CD14-positive monocyte (primary cell): ENCODE results near the gene CDK5RAP3. TPM values are rescaled to one million over a fixed set of nuclear protein-coding genes. Genes with fewer than 3 reads are reported as not detected.

Experiments used
- DNase-seq, 3 donors: peaks; one replicate each; pipeline ENCODE4 v3.0.0-alpha.2; 2011 to 2022
- H2AFZ ChIP-seq: 2 replicates; pipeline ENCODE4 v1.6.0; 2012; ENCODE audit warnings: mild to moderate bottlenecking, low read depth, low read length, inconsistent platforms; ENCODE audit not compliant: insufficient read depth, poor library complexity, severe bottlenecking
- H3K27ac ChIP-seq, 2 donors: 1 replicate in 1 of 2; 2 replicates in 1 of 2; pipeline ENCODE4 v1.5.1; 2012 to 2013; ENCODE audit warnings: low read length in 2 of 2, control low read depth in 1 of 2, inconsistent platforms in 1 of 2, low read depth in 1 of 2, mild to moderate bottlenecking in 1 of 2
- H3K27me3 ChIP-seq, 2 donors: one replicate each; pipeline versions ENCODE4 v1.6.0 to v1.6.1; 2011 to 2013; ENCODE audit warnings: low read length in 2 of 2; ENCODE audit not compliant: control insufficient read depth in 2 of 2, insufficient read depth in 2 of 2
- H3K36me3 ChIP-seq, 2 donors: replicated peaks in 1 of 2; 1 replicate in 1 of 2; 2 replicates in 1 of 2; pipeline versions ENCODE4 v1.5.1 to v1.6.1; 2012 to 2013; ENCODE audit warnings: low read length in 2 of 2, control low read depth in 1 of 2, inconsistent platforms in 1 of 2, mild to moderate bottlenecking in 1 of 2; ENCODE audit not compliant: insufficient read depth in 2 of 2, control insufficient read depth in 1 of 2
- H3K4me1 ChIP-seq, 2 donors: 1 replicate in 1 of 2; 2 replicates in 1 of 2; pipeline versions ENCODE4 v1.5.1 to v1.6.1; 2012 to 2013; ENCODE audit warnings: low read length in 2 of 2, control low read depth in 1 of 2, inconsistent platforms in 1 of 2, mild to moderate bottlenecking in 1 of 2, moderate library complexity in 1 of 2; ENCODE audit not compliant: insufficient read depth in 2 of 2, control insufficient read depth in 1 of 2
- H3K4me2 ChIP-seq: replicated peaks from 2 replicates; pipeline ENCODE3; 2012; ENCODE audit warnings: low read length, moderate library complexity, mild to moderate bottlenecking; ENCODE audit not compliant: poor library complexity, severe bottlenecking; ENCODE audit errors: extremely low read depth
- H3K4me3 ChIP-seq, 3 experiments: fragments of 200-600 bp in 1 of 3; sonication (generic) in 1 of 3; replicated peaks in 1 of 3; 1 replicate in 2 of 3; 2 replicates in 1 of 3; pipeline ENCODE4 v1.5.1; 2011 to 2013; ENCODE audit warnings: low read length in 3 of 3, mild to moderate bottlenecking in 3 of 3, control low read depth in 2 of 3, low read depth in 2 of 3, inconsistent platforms in 1 of 3, moderate library complexity in 1 of 3
- H3K79me2 ChIP-seq: 2 replicates; pipeline ENCODE4 v1.6.0; 2012; ENCODE audit warnings: mild to moderate bottlenecking, control low read depth, inconsistent platforms, low read length, moderate library complexity; ENCODE audit not compliant: insufficient read depth
- H3K9ac ChIP-seq: 2 replicates; pipeline ENCODE4 v1.6.0; 2017; ENCODE audit warnings: low read length, mild to moderate bottlenecking; ENCODE audit not compliant: insufficient read depth, poor library complexity, severe bottlenecking
- H3K9me3 ChIP-seq, 2 donors: replicated peaks in 1 of 2; 1 replicate in 1 of 2; 2 replicates in 1 of 2; pipeline versions ENCODE4 v1.5.1 to v1.6.1; 2012 to 2013; ENCODE audit warnings: low read length in 2 of 2, control low read depth in 1 of 2; ENCODE audit not compliant: control insufficient read depth in 1 of 2, insufficient read depth in 1 of 2
- H4K20me1 ChIP-seq: 2 replicates; pipeline ENCODE4 v1.6.0; 2012; ENCODE audit warnings: mild to moderate bottlenecking, low read length, control low read depth, moderate library complexity; ENCODE audit not compliant: insufficient read depth
- H3K27ac Mint-ChIP-seq, 7 donors: one replicate each; pipeline ENCODE4 v1.8.0; 2020; ENCODE audit warnings: mild to moderate bottlenecking in 7 of 7, mixed read lengths in 7 of 7, moderate library complexity in 6 of 7, inconsistent platforms in 2 of 7
- H3K27me3 Mint-ChIP-seq, 3 donors: one replicate each; pipeline ENCODE4 v1.8.0; 2021 to 2022; ENCODE audit warnings: low read depth in 3 of 3, mild to moderate bottlenecking in 3 of 3, mixed read lengths in 3 of 3, moderate library complexity in 3 of 3, inconsistent platforms in 1 of 3
- H3K36me3 Mint-ChIP-seq, 2 donors: one replicate each; pipeline ENCODE4 v1.8.0; 2020; ENCODE audit warnings: mixed read lengths in 2 of 2, inconsistent platforms in 1 of 2, mild to moderate bottlenecking in 1 of 2
- H3K4me1 Mint-ChIP-seq: one replicate; pipeline ENCODE4 v1.8.0; 2020; ENCODE audit warnings: mild to moderate bottlenecking, mixed read lengths
- H3K4me3 Mint-ChIP-seq, 2 donors: one replicate each; pipeline ENCODE4 v1.8.0; 2020; ENCODE audit warnings: mild to moderate bottlenecking in 2 of 2, mixed read lengths in 2 of 2, moderate library complexity in 1 of 2
- H3K9me3 Mint-ChIP-seq, 7 donors: one replicate each; pipeline ENCODE4 v1.8.0; 2020 to 2022; ENCODE audit warnings: mixed read lengths in 7 of 7, mild to moderate bottlenecking in 6 of 7, moderate library complexity in 6 of 7, inconsistent platforms in 2 of 7
- CTCF ChIP-seq: fragments of 200-600 bp; IDR thresholded peaks from one replicate; pipeline ENCODE4 v1.8.0; 2022; ENCODE audit warnings: antibody characterized with exemption, mild to moderate bottlenecking
- WGBS: methylation state at CpG from one replicate; pipeline ENCODE4 v1.1.5; 2013; ENCODE audit warnings: missing lambda C conversion rate; ENCODE audit not compliant: insufficient coverage; 5-methylcytosine and 5-hydroxymethylcytosine counted together
- intact Hi-C, 2 donors: fragments of 100-400 bp; cut with micrococcal nuclease; formaldehyde crosslinking; loops; one replicate each; pipeline versions ENCODE4 v1.15.0 to v1.15.1; 2023
- polyA plus RNA-seq, 3 donors: library from polyadenylated mRNA; depleted of rRNA in 1 of 3; unstranded in 2 of 3; stranded (reverse) in 1 of 3; fragments of 300-500 nt in 2 of 3; fragments of >200 nt in 1 of 3; fragmentation: Illumina TruSeq in 2 of 3; gene quantifications; 1 replicate in 2 of 3; 2 replicates in 1 of 3; pipeline ENCODE4 v1.2.3, GENCODE V29; 2012 to 2021

CDK5RAP3 gene
- polyA plus RNA-seq, 3 donors: 86.1 to 782 (median 94.4) TPM

GRCh38 chr17:47980541-47980940, 9.6 kb downstream of the CDK5RAP3 start:
- H3K27me3 ChIP-seq: no peaks in the 10 kb centered on the region
- H3K27ac ChIP-seq: no peak overlapping the region
- no peak overlapping the region for H3K4me2 ChIP-seq
- intact Hi-C loops: loop anchor here in 1 of 2 donors (5.0 kb wide), 1 partner anchor 97 kb away; no protein-coding TSS in a partner anchor
- H3K36me3 ChIP-seq: peaks cover 78 to 98% of the 10 kb centered on the region in 2 donors
- peaks cover 5% of the 10 kb centered on the region for H4K20me1 ChIP-seq
- DNase-seq: no peak
- no peaks in the 10 kb centered on the region for H3K79me2 ChIP-seq
- Mint-ChIP-seq H3K27ac (peak overlapping the region in 1 of 7 donors; percentile 46), H3K9me3 (peaks cover 0 to 2% (median 0%) of the 10 kb centered on the region in 7 donors), H3K36me3 (peaks cover 78 to 98% of the 10 kb centered on the region in 2 donors), H3K27me3 (peaks cover 0 to 2% (median 1%) of the 10 kb centered on the region in 3 donors), H3K4me3 (no peak overlapping the region), H3K4me1 (peaks cover 49% of the 10 kb centered on the region)
- H2AFZ ChIP-seq: no peak overlapping the region
- H3K9me3 ChIP-seq: no peaks in the 10 kb centered on the region
- no peak for TF ChIP-seq CTCF
- H3K4me1 ChIP-seq: peaks cover 19 to 50% of the 10 kb centered on the region in 2 donors
- H3K9ac ChIP-seq: no peak overlapping the region
- no peak overlapping the region for H3K4me3 ChIP-seq

DNA sequence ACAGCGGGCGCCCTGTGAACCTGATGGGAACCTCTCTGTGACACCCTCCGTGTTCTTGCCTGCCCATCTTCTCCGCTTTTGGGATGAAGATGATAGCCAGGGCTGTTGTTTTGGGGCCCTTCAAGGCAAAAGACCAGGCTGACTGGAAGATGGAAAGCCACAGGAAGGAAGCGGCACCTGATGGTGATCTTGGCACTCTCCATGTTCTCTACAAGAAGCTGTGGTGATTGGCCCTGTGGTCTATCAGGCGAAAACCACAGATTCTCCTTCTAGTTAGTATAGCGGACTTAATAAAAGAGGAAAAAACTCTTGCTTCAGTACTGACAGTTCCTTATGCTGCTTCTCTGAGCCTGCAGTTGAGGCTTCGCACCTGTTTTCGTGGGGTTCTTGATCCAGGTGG, 10.5 kb downstream of the CDK5RAP3 start:
- Mint-ChIP-seq H3K9me3 (peaks cover 0 to 2% (median 0%) of the 10 kb centered on the region in 7 donors), H3K4me1 (peaks cover 49% of the 10 kb centered on the region), H3K27me3 (peaks cover 0 to 2% (median 1%) of the 10 kb centered on the region in 3 donors), H3K36me3 (peaks cover 75 to 96% of the 10 kb centered on the region in 2 donors), H3K27ac (peak overlapping the region in 3 of 7 donors; percentile 32 to 68 (median 35)), H3K4me3 (no peak overlapping the region)
- Histone ChIP-seq H3K9ac (no peak overlapping the region), H3K79me2 (no peaks in the 10 kb centered on the region), H3K4me2 (no peak overlapping the region), H4K20me1 (no peaks in the 10 kb centered on the region), H2AFZ (no peak overlapping the region), H3K4me1 (peaks cover 19 to 50% of the 10 kb centered on the region in 2 donors), H3K27ac (no peak overlapping the region), H3K27me3 (no peaks in the 10 kb centered on the region), H3K36me3 (peaks cover 68 to 90% of the 10 kb centered on the region in 2 donors), H3K4me3 (no peak overlapping the region), H3K9me3 (no peaks in the 10 kb centered on the region)
- intact Hi-C loops: loop anchor here in 1 of 2 donors (5.0 kb wide), 1 partner anchor 96 kb away; no protein-coding TSS in a partner anchor
- DNase-seq: peak in 1 of 3 donors; percentile 14
- 19% methylated on average over 4 of the region's 9 CpGs for WGBS
- TF ChIP-seq CTCF: no peak
